Inflammatory macrophage (primary cell): ENCODE results near the gene RFXANK.
"Not testable (repeated sequence)": the region's sequence is repeated elsewhere in the genome, so short reads cannot be mapped to it uniquely, and the experiment has no call there.

ENCODE experiments used
- DNase-seq, 2 donors: peaks; one replicate each; pipeline ENCODE4 v3.0.0-alpha.2; 2020 to 2022

RFXANK gene

DNA sequence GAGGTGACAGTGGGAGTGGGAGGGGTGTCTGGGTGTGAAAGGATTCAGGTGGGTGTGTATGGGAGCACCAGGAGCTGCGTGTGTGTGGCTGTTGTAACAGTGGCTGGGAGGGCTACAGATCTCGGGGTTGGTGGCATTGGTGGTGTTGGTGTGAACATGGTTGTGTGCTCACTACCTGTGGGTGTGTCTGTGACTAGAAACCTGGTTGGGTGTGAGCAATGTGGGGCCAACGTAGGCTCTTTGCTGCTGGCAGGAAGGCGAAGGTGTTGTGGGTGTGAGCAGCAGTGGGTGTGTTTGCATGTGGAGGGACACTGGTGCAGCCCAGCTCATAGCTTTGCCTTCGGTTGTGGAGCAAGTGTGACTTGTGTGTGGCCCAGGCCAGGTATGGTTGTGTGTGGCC, 14.9 kb downstream of the RFXANK start:
- DNase-seq = no peak

DNA sequence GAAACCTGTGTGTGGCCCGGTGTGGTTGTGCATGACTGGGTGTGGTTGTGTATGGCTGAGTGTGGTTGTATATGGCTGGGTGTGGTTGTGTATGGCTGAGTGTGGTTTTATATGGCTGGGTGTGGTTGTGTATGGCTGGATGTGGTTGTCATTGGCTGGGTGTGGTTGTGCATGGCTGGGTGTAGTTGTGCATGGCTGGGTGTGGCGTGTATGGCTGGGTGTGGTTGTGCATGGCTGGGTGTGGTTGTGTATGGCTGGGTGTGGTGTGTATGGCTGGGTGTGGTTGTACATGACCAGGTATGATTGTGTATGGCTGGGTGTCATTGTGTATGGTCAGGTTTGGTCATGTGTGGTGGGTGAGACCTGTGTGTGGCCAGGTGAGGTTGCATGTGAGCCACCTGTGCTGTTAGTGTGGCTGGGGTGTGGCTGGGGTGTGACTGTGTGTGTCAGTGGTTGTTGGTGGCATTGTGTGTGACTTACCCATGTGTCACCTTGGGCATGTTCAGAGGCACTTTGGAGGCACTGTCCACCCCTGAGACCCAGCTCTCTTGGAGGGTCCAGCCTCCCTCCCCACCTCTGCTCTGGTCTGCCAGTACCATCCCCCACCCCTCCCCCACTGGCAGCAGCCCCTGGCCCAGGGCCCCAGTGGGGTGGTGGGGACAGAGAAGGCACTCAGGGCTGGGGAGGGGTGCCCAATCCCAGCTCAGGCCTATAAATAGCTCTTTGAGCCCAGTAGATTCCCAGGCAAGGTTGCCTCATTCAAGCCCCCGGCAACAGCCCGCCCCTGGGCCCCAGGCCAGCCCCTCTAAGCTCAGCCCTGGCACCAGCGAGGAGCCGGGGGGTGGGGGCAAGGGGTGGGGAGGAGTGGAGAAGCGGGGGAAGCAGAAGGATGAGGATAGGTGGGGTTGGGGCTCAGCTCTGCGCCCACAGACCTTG, 15.8 kb downstream of the RFXANK start:
- DNase-seq = no peak

DNA sequence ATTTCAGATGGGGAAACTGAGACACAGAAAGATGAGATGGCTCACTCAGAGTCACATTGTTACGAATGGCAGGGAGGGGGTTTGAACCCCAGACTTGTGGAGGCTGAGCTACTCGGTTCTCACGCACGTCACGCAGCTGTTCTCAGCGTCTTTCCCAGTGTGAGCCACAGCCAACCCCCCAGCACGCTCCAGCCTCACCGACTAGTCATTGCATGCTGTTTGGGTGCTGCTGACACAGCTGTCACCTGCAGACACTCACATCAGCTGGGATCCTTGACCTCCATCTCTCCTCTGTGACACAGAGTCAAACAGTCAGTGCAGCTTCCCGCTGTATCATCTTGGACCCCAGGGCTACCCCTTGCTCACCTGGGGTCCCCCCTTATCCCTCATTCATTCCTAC, 17.3 kb downstream of the RFXANK start:
- DNase-seq = no peak

DNA sequence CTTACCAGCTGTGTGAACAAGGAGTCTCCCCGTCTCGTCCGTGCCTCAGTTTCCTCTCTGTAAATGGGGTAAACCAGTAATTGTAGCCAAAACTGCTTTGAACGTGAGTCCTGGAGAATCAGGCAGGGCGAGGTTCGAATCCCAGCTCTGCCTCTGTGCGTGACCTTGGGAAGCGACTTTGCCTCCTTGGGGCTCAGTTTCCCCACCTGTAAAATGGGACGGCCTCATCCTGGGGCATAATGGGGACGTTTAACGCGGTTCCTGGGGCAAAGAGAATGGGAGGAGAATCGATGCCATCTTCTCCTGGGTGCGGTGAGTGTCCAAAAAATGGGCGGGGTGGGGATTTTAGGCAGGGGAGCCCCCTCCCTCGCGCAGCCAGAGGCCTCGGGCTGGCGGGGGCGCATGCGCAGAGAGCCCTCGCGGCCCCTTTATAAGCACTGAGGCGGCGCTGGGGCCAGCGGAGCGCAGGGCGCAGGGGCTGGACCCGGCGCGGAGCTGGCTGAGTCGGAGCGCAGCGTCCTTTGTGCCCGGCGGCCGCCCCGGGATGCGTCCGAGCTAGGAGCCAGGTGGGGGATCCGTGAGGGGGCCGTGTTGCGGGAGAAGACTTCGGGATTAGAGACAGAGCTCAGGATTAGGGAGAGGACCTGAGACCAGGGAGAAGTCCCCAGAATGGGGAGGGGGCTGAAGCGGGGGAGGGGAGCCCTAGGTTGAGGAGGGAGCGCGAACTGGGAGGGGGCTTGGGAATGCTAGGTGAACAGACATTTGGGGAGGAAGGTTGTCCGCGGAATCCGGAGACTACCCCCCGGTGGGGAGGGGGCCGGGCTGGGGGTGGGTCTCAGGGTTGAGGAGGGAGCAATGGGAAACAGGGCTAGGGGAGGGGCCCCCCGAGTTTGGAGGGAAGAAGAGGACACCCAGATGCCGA, 19.7 kb downstream of the RFXANK start, which contains the start of gene NCAN:
TSS of gene NCAN (plus strand) at position 460 of the 922 bp plus-strand sequence. CDS start 4,996 bp downstream, outside the sequence.
- no peak for DNase-seq

DNA sequence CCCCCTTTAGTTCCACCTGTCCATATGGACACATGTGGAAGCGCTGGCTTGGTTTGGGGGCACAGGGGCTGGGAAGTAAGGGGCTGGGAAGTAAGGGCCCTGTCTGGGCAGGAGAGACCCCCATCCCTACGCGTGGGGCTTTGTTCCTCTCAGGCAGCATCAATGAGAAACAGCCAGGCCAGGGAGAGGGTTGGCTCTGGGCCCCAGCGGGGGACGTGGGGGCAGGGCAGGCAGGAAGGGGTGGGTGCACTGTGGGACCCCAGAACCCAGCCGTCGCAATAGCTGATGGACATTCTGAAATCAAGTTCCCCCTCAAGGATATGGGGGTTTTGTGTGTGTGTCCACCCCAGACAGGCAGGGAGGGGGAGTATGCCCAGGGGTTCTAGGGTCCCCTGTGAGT, 20.9 kb downstream of the RFXANK start:
- DNase-seq = no peak

DNA sequence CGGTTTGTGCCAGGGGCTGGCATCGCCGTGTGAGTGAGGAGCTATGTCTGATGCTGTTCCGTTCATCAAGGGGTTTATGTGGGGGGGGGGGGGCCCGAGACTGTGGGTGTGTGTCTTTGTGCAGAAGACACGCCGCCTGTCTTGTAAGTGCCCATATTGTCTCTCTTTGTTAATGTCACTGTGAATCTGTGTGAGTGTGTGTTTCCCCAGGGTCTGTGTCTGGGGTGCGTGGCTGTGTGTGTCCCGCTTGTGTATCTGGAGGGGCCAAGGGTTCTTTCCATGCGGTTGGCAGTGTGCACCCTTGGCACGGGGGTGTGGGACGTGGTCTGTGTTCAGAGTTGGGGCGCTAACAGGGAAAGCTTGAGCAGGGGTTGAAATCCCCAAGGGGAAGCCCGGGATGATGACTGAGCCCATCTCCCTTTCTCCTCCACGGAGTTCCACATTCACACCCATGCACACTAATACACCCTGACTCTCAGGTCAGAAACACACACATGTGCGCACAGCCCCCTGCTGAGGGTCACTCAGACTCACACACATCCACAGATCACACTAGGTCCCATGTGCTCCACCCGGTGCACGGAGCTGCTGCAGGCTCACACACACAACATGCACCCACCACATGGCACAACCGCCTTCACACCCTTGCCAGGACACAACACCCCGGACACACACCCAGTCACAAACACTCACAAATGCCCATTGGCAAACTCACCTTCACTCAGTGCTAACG, 21.5 kb downstream of the RFXANK start:
- no peak for DNase-seq

DNA sequence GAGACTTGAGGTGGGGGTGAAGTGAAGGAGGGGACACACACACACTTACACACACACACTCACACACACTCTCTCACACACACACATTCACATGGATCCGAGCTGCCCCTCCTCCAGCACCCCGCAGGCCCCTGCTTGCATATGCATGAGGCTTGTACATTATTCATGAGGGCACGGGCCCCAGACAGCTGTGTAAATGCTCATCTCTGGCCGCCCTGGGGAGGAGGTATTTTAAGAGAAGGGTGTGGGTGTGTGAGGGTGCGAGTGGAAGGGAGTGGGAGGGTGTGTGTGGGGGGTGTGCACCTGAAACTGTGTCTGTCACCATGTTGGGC, 22.1 kb downstream of the RFXANK start:
- no peak for DNase-seq

DNA sequence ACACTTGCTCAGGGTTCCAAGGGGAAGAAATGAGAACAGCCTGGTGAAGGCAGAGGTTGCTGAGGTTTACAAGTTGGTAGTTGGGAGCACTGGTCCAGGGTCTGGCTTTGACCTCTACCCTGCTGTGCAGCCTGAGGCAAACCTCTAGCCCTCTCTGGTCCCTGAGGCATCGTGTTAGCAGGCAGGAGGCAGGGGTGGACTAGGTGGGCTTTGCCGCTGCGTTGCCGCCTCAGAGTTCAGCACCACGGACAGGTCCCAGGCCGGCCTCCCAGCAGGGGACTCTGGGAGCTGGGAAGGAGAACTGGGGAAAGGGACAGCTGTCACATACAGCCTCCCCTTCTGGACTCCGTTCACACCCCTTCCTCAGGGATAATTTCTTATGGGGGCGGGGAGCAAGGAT, 22.8 kb downstream of the RFXANK start:
- peak; percentile 8 to 27 for DNase-seq

DNA sequence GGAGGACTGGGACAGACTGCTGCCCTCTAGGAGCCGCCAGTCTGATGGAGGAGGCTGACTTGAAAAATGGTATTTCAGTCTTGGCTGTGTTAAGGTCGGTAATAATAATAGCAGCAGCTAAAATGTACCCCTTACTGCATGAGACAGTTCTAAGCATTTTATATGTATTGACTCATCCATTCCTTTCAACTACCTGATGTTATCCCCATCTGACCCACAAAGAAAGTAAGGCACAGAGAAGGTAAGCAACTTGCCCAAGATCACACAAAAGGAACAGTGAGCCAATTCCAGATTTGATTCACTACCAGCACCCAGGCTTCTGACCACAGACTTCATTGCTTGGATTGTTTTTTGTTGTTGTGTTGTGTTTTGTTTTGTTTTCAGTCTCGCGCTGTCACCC, 23.7 kb downstream of the RFXANK start:
- no peak for DNase-seq

DNA sequence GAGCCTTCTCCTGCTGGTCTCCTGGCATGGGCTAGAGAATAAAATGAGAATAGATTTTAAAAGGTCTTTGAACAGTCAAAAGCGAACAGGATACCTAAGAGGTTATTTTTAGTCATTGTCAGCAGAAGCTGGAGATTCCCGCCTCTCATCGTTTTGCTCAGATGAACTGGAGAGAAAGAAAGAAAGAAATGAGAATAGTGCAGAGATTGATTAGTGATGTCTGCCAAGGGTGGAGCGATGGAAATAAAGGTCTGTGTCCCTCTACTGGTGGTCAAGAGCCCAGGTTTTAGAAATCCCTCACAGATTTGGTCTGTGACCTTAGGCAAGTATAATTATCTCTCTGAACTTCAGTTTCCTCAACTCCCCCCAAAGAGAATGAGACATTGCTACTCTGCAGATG, 25.0 kb downstream of the RFXANK start:
- DNase-seq = peak; percentile 13 to 41

DNA sequence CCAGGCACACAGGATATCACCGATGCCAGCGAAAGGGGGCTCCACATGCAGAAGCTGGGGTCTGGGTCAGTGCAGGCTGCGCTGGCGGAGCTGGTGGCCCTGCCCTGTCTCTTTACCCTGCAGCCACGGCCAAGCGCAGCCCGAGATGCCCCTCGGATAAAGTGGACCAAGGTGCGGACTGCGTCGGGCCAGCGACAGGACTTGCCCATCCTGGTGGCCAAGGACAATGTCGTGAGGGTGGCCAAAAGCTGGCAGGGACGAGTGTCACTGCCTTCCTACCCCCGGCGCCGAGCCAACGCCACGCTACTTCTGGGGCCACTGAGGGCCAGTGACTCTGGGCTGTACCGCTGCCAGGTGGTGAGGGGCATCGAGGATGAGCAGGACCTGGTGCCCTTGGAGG, 26.9 kb downstream of the RFXANK start:
- no peak for DNase-seq

DNA sequence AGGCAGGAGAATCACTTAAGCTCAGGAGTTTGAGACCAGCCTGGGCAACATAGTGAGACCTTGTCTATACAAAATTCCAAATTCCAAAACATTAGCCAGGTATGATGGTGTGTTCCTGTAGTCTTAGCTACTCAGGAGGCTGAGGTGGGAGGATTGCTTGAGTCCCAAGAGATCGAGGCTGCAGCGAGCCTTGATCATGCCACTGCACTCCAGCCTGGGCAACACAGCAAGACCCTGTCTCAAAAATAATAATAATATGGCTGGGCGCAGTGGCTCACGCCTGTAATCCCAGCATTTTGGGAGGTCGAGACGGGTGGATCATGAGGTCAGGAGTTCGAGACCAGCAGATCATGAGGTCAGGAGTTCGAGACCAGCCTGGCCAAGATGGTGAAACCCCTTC, 28.9 kb downstream of the RFXANK start:
- not testable (repeated sequence) for DNase-seq

DNA sequence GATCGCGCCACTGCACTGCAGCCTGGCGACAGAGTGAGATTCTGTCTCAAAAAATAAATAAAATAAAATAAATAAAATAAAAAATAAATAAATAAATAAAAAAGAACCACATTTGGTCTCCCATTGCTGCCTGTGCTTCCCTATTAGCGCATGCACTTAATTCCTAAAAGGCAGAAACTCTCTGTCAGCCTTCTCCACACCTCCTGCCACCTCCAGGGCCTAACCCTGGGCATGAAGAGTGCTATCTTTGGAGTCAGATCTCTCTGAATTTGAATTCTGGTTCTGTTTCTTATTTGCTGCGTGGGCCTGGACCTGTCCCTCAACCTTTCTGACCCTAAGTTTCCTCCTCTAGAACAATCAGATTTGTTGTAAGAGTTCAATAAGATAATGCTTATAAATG, 31.0 kb downstream of the RFXANK start:
- DNase-seq = no peak

DNA sequence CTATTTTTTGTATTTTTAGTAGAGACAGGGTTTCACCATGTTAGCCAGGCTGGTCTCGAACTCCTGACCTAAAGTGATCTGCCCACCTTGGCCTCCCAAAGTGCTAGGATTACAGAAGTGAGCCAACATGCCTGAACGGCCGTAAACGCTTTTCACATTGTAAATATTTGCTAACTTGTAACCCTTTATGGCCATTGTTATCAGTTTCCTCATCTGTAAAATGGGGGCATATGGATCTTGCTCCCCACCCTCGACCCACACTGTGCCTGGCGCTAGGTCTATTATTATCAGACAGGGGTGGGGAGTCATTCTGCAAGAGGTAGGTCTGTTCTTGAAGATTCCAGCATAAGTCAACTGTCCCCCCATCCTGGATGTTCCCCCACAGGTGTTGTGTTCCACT, 31.6 kb downstream of the RFXANK start:
- DNase-seq = no peak

DNA sequence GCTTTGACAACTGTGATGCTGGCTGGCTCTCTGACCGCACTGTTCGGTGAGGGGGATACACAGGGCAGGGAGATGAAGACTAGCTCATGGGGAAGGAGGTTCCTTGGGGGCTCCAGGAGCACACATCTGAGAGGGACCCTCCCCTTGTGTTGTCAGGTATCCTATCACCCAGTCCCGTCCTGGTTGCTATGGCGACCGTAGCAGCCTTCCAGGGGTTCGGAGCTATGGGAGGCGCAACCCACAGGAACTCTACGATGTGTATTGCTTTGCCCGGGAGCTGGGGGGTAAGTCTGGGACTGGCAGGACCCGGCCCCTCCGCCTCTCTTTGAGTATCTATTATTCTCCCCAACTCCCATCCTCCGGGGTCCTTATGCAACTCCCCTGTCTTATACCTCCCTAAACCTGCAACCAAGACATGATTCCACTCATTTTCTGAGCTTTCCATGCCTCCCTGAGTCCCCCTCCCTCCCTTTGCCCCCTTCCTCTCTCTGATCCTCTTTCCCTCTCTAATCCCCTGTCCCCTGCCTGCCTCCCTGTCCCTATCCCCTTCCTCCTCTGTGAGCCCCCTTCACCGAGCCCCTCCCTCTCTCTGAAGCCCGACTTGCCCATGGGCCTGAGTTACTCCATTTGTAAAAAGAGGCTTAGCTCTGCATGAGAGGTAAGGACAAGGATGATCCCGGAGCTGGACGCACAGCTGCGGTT, 32.2 kb downstream of the RFXANK start:
- DNase-seq = no peak

DNA sequence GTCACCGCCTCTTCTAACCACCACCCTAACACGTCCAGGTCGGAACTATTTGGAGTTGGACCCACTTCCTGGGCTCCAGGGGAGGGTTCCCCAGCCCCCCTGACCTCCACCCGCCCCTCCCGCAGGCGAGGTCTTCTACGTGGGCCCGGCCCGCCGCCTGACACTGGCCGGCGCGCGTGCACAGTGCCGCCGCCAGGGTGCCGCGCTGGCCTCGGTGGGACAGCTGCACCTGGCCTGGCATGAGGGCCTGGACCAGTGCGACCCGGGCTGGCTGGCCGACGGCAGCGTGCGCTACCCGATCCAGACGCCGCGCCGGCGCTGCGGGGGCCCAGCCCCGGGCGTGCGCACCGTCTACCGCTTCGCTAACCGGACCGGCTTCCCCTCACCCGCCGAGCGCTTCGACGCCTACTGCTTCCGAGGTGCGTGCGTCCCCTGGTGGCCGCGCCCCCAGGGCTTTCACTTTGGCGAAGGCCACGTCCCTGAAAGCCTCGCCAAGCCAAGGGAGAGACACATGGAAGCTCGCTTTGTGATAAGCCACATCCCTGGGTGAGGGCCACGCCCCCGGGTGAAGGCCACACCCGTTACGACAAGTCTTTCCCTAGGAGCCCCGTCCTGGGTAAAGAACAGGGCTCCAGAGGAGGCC, 32.9 kb downstream of the RFXANK start:
- peak; percentile 67 to 77 for DNase-seq

DNA sequence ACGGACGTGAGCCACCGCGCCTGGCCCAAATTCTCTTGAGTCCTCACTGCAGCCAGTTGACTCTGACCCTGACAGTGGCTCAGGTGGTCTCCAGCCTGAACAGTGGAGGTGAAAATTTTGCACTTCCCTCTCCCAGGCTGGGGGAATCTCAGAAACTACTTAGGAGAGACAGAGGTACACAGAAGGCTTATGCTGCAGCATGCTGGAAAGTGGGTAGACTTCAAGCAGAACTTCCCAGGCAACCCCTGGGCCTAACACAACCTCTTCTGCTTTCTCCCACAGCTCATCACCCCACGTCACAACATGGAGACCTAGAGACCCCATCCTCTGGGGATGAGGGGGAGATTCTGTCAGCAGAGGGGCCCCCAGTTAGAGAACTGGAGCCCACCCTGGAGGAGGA, 34.1 kb downstream of the RFXANK start:
- DNase-seq = no peak

DNA sequence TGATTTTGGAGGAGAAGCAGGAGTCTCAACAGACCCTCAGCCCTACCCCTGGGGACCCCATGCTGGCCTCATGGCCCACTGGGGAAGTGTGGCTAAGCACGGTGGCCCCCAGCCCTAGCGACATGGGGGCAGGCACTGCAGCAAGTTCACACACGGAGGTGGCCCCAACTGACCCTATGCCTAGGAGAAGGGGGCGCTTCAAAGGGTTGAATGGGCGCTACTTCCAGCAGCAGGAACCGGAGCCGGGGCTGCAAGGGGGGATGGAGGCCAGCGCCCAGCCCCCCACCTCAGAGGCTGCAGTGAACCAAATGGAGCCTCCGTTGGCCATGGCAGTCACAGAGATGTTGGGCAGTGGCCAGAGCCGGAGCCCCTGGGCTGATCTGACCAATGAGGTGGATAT, 34.6 kb downstream of the RFXANK start:
- DNase-seq = no peak

DNA sequence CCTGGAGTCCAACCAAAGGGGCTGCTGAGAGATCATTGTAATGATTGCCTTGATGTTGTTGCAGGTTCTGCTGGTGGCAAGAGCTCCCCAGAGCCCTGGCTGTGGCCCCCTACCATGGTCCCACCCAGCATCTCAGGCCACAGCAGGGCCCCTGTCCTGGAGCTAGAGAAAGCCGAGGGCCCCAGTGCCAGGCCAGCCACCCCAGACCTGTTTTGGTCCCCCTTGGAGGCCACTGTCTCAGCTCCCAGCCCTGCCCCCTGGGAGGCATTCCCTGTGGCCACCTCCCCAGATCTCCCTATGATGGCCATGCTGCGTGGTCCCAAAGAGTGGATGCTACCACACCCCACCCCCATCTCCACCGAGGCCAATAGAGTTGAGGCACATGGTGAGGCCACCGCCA, 35.2 kb downstream of the RFXANK start:
- DNase-seq = no peak

DNA sequence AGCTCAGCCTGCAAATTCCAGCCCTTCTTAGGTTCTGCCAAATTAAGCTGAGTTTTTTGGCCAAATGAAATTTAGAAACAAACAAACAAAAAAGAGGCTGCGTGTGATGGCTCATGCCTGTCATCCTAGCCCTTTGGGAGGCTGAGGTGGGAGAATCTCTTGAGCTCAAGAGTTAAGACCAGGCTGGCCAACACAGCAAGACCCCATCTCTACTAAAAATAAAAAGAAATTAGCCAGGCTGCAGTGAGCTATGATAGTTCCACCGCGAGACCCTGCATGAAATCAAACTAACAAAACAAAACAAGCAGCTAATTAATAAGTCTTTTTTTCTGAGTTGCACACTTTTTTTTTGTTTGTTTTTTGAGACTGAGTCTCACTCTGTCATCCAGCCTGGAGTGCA, 37.6 kb downstream of the RFXANK start:
- no peak for DNase-seq

DNA sequence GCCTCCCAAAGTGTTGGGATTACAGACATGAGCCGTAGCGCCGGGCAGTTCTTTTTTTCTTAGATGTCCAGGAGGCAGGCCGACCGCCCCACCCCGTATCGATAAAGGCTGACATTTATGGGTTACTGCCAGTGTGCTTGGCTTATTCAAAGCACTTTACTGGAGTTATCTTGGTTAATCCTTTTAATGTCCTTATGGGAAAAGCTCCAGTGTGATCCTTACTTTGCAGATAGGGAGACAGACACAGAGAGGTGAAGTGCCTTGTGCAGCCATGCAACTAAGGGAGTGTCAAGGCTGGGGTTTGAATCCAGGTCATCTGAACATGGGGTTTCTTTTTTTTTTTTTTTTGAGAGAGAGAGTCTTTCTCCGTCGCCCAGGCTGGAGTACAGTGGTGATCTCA, 38.9 kb downstream of the RFXANK start:
- no peak for DNase-seq

DNA sequence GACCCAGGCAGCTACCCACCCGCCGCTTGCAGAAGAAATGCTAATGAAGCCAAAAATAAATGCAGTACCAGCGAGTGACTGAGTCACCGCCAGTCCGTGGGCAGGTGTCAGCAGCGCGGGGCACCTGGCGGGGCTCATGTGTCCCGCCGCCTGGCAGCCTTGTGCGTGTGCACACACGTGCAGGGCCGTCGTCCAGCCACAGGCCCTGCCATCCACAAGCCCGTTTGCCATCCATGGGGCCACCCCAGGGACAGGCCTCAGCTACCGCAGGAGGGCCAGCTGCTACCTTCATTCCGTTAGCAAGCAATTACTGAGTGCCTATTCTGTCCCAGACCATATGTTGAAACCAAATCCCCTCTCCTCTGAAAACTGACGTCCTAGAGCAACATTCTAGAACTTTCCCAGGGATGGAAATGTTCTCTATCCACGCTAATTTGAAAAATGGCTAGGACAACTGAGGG, 40.2 kb downstream of the RFXANK start:
- no peak for DNase-seq
